ENCODE data around the gene GJD2.

DNA sequence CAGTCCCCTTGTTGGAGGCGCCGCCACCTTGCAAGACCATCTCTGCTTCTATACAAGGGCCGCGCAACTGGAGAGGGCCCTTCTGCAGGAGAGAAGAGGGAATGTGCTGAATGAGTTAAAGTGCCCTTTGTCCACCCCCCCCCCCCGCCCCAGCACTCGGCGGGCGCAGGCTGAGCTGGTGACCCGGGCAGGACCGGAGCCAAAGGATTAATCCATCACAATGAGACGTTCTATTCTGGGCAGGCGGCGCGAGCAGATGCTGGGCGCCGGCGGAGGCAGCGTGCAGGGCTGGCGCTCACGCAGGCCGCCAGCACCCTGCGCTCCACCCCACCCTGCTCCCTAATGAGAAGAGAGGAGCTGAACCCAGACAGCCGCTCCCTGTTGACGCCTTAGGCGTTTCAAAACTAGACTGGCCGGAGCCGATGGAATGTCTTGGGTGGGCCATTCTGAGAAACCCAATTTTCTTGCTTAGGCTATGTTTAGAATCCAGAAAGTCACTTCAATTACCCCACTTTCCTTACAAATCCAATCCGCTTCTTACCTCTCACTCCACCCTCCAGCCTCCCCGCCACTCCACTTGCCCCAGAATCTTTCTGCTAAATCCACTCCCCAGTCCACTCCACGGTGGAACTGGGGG lies 32.9 kb downstream of the GJD2 start:
- TF ChIP-seq POLR2A (IDR thresholded peaks at IDR 0.05) (no peak), EP300 (IDR thresholded peaks at IDR 0.05) (peak in 1 of 2 donors; percentile 10)
